ENCODE data around the gene DIP2C.

DNA sequence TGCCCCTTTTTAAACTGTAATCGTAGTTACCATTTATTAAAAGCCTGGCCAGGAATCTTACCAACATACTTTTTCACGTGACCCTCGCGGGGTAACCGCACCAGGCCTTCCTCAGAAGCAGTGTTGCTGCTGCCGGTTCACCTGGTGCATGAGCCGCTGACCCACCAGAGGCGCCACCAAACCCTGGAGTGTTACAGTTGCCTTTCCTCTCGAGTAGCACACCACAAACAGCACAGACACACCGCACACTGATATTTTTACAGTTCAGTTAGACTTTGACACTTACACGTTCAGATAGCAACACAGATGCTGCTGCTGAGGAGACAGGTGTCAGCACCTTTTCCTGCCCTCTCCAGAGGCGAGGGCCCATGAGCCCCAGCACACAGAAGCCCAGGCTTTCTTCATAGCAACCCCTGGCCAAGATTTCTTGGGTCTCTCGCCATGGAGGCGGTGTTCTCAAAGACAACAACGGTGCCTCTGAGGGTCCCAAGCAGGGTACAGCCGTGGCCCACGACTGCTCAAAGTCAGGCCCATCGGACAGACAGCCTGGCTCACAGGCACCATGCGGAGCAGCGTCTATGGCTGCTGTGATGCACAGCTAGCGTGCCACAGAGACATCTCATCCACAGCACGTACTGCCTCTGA is 123.1 kb downstream of the DIP2C start:
- no peak for TF ChIP-seq POLR2A (IDR thresholded peaks at IDR 0.05)
- TF ChIP-seq, protein P1, sequence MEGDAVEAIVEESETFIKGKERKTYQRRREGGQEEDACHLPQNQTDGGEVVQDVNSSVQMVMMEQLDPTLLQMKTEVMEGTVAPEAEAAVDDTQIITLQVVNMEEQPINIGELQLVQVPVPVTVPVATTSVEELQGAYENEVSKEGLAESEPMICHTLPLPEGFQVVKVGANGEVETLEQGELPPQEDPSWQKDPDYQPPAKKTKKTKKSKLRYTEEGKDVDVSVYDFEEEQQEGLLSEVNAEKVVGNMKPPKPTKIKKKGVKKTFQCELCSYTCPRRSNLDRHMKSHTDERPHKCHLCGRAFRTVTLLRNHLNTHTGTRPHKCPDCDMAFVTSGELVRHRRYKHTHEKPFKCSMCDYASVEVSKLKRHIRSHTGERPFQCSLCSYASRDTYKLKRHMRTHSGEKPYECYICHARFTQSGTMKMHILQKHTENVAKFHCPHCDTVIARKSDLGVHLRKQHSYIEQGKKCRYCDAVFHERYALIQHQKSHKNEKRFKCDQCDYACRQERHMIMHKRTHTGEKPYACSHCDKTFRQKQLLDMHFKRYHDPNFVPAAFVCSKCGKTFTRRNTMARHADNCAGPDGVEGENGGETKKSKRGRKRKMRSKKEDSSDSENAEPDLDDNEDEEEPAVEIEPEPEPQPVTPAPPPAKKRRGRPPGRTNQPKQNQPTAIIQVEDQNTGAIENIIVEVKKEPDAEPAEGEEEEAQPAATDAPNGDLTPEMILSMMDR (IDR thresholded peaks at IDR 0.05) = no peak
